ENCODE measurements around the gene SCFD2.
"Not testable (repeated sequence)": the region's sequence is repeated elsewhere in the genome, so short reads cannot be mapped to it uniquely, and the experiment has no call there.

SCFD2 gene

GRCh38 chr4:53005808-53006207 lies 360.1 kb downstream of the SCFD2 start:
- no peak for DNase-seq

- DNase-seq, result no peak
Measured at GRCh38 chr4:53005149-53005546, 360.7 kb downstream of the SCFD2 start.

- no peak for DNase-seq
Measured at GRCh38 chr4:53004497-53005148, 361.2 kb downstream of the SCFD2 start.

GRCh38 chr4:53003959-53004358 lies 361.9 kb downstream of the SCFD2 start:
- DNase-seq, result no peak

- no peak for DNase-seq
Measured at GRCh38 chr4:53000560-53000959, 365.3 kb downstream of the SCFD2 start.

GRCh38 chr4:52999626-53000025 lies 366.2 kb downstream of the SCFD2 start:
- DNase-seq, result no peak

GRCh38 chr4:52998413-52998812 lies 367.4 kb downstream of the SCFD2 start:
- DNase-seq, result no peak

- no peak for DNase-seq
Measured at GRCh38 chr4:52997132-52997416, 368.8 kb downstream of the SCFD2 start.

- peak; percentile 56 for DNase-seq
Measured at GRCh38 chr4:52996261-52997131, 369.4 kb downstream of the SCFD2 start.

GRCh38 chr4:52995360-52996030 lies 370.4 kb downstream of the SCFD2 start:
- no peak for DNase-seq

- DNase-seq, result no peak
Measured at GRCh38 chr4:52994567-52994966, 371.3 kb downstream of the SCFD2 start.

GRCh38 chr4:52993771-52994170 lies 372.1 kb downstream of the SCFD2 start:
- no peak for DNase-seq

GRCh38 chr4:52992551-52992950 lies 373.3 kb downstream of the SCFD2 start:
- not testable (repeated sequence) for DNase-seq

- DNase-seq, result no peak
Measured at GRCh38 chr4:52991472-52991871, 374.4 kb downstream of the SCFD2 start.

GRCh38 chr4:52990706-52991105 lies 375.2 kb downstream of the SCFD2 start:
- no peak for DNase-seq

GRCh38 chr4:52989865-52990264 lies 376.0 kb downstream of the SCFD2 start:
- no peak for DNase-seq

- no peak for DNase-seq
Measured at GRCh38 chr4:52987392-52988056, 378.3 kb downstream of the SCFD2 start.

- peak; percentile 52 for DNase-seq
Measured at GRCh38 chr4:52984462-52984881, 381.4 kb downstream of the SCFD2 start.

- peak; percentile 89 for DNase-seq
Measured at GRCh38 chr4:52983563-52984303, 382.1 kb downstream of the SCFD2 start.

GRCh38 chr4:52982946-52983340 lies 382.9 kb downstream of the SCFD2 start:
- no peak for DNase-seq

- DNase-seq, result peak; percentile 82
Measured at GRCh38 chr4:52982255-52982945, 383.5 kb downstream of the SCFD2 start.
